ENCODE results near the gene EID2.
A peak's percentile ranks its signal among the peaks of the same experiment; 100 is the strongest.

The EID2 gene

GRCh38 chr19:39500543-39500942, 39.4 kb downstream of the EID2 start:
- no peak for DNase-seq

- DNase-seq, result no peak
Observed at GRCh38 chr19:39499932-39500331, 40.0 kb downstream of the EID2 start.

GRCh38 chr19:39498798-39499642, 40.9 kb downstream of the EID2 start, which contains the start of gene DLL3:
DLL3 (plus strand) TSS chr19:39498947; CDS start chr19:39498975, 28 bp downstream.
- peak; percentile 75 for DNase-seq

GRCh38 chr19:39497996-39498797, 41.8 kb downstream of the EID2 start:
- DNase-seq, result peak; percentile 83

GRCh38 chr19:39497701-39497995, 42.3 kb downstream of the EID2 start:
- DNase-seq, result no peak

GRCh38 chr19:39496063-39496462, 43.9 kb downstream of the EID2 start:
- no peak for DNase-seq

- peak; percentile 6 for DNase-seq
Observed at GRCh38 chr19:39494661-39495060, 45.3 kb downstream of the EID2 start.

- no peak for DNase-seq
Observed at GRCh38 chr19:39492788-39493187, 47.2 kb downstream of the EID2 start.

GRCh38 chr19:39492225-39492624, 47.7 kb downstream of the EID2 start:
- no peak for DNase-seq

GRCh38 chr19:39489756-39490155, 50.2 kb downstream of the EID2 start:
- DNase-seq, result no peak
